Measurements from ENCODE around the gene UNC5B. TPM values are rescaled to one million over a fixed set of nuclear protein-coding genes. Genes with fewer than 3 reads are reported as not detected.

Gene UNC5B
- total RNA-seq, 1 donor from 2014 or later: 26.9 TPM

GRCh38 chr10:71278691-71279588 lies 66.6 kb downstream of the UNC5B start:
- H3K27me3 ChIP-seq (ENCODE audit: control insufficient read depth, insufficient read depth, low read length): peaks cover 4% of the 10 kb centered on the region
- no peak overlapping the region for H3K4me3 ChIP-seq (ENCODE audit: low read depth, low read length)
- no peak for DNase-seq (ENCODE audit: low read depth)
- TF ChIP-seq, protein P1, sequence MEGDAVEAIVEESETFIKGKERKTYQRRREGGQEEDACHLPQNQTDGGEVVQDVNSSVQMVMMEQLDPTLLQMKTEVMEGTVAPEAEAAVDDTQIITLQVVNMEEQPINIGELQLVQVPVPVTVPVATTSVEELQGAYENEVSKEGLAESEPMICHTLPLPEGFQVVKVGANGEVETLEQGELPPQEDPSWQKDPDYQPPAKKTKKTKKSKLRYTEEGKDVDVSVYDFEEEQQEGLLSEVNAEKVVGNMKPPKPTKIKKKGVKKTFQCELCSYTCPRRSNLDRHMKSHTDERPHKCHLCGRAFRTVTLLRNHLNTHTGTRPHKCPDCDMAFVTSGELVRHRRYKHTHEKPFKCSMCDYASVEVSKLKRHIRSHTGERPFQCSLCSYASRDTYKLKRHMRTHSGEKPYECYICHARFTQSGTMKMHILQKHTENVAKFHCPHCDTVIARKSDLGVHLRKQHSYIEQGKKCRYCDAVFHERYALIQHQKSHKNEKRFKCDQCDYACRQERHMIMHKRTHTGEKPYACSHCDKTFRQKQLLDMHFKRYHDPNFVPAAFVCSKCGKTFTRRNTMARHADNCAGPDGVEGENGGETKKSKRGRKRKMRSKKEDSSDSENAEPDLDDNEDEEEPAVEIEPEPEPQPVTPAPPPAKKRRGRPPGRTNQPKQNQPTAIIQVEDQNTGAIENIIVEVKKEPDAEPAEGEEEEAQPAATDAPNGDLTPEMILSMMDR (IDR thresholded peaks at IDR 0.05; ENCODE audit: insufficient read depth, low read length, poor library complexity, severe bottlenecking): no peak
- no peaks in the 10 kb centered on the region for H3K36me3 ChIP-seq (ENCODE audit: control insufficient read depth, insufficient read depth, low read length)

DNA sequence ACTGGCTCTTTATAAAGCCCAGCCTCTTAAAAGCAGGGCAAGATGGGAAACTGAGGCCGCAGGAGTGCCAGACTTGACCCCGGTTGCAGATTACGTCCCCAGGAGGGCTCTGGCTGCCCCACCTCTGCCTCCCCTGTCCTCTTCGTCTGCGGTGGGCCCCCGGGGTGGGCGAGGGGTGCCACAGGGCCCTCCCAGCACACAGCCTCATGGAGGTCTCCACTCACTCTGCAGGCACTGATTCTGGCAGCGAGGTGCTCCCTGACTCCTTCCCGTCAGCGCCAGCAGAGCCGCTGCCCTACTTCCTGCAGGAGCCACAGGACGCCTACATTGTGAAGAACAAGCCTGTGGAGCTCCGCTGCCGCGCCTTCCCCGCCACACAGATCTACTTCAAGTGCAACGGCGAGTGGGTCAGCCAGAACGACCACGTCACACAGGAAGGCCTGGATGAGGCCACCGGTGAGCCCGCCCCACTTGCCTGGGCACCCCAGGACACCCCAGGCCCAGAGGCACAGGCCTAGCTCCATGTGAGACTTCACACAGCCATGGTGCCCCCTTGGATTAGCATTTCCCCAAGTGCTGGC lies 67.3 kb downstream of the UNC5B start:
- Histone ChIP-seq H3K4me3 (ENCODE audit: low read depth, low read length) (no peak overlapping the region), H3K27me3 (ENCODE audit: control insufficient read depth, insufficient read depth, low read length) (peaks cover 4% of the 10 kb centered on the region), H3K36me3 (ENCODE audit: control insufficient read depth, insufficient read depth, low read length) (no peaks in the 10 kb centered on the region)
- TF ChIP-seq, protein P1 (IDR thresholded peaks at IDR 0.05; ENCODE audit: insufficient read depth, low read length, poor library complexity, severe bottlenecking): no peak
- no peak for DNase-seq (ENCODE audit: low read depth)

- H3K36me3 ChIP-seq (ENCODE audit: control insufficient read depth, insufficient read depth, low read length): no peaks in the 10 kb centered on the region
- no peak for DNase-seq (ENCODE audit: low read depth)
- TF ChIP-seq, protein P1 (IDR thresholded peaks at IDR 0.05; ENCODE audit: insufficient read depth, low read length, poor library complexity, severe bottlenecking): no peak
- H3K27me3 ChIP-seq (ENCODE audit: control insufficient read depth, insufficient read depth, low read length): peaks cover 4% of the 10 kb centered on the region
- no peak overlapping the region for H3K4me3 ChIP-seq (ENCODE audit: low read depth, low read length)
Observed at GRCh38 chr10:71280216-71280615, 67.8 kb downstream of the UNC5B start.

DNA sequence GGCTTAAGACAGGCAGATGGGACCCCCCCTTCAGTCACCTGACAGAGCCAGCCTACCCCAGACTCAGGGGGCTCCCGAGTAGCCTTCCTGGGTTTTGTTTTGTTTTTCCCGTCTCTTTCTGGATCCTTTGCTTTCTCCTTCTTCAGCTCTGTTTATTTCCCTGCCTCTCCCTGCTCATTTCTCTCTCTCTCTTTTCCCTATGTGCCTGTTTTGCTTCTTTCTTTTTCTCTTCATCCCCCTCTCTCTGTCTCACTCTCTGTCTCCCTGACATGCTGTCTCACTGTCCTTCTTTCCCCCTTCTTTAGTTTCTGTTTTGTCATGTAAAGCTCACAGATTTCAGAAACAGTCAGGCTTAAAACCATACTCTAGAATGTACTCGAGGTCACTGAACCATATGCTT lies 68.5 kb downstream of the UNC5B start:
- TF ChIP-seq, protein P1 (IDR thresholded peaks at IDR 0.05; ENCODE audit: insufficient read depth, low read length, poor library complexity, severe bottlenecking): no peak
- H3K27me3 ChIP-seq (ENCODE audit: control insufficient read depth, insufficient read depth, low read length): peaks cover 4% of the 10 kb centered on the region

GRCh38 chr10:71281646-71282322 lies 69.4 kb downstream of the UNC5B start:
- TF ChIP-seq, protein P1 (IDR thresholded peaks at IDR 0.05; ENCODE audit: insufficient read depth, low read length, poor library complexity, severe bottlenecking): no peak

More for the DNA sequence above, 68.5 kb downstream of the UNC5B start:
- no peak for DNase-seq (ENCODE audit: low read depth)
- Histone ChIP-seq H3K36me3 (ENCODE audit: control insufficient read depth, insufficient read depth, low read length) (no peaks in the 10 kb centered on the region), H3K4me3 (ENCODE audit: low read depth, low read length) (no peak overlapping the region)

More at GRCh38 chr10:71281646-71282322, 69.4 kb downstream of the UNC5B start:
- Histone ChIP-seq H3K36me3 (ENCODE audit: control insufficient read depth, insufficient read depth, low read length) (no peaks in the 10 kb centered on the region), H3K4me3 (ENCODE audit: low read depth, low read length) (no peak overlapping the region), H3K27me3 (ENCODE audit: control insufficient read depth, insufficient read depth, low read length) (peaks cover 4% of the 10 kb centered on the region)
- DNase-seq (ENCODE audit: low read depth): no peak

Measured in kidney epithelial cell (primary cell).